Stimulated activated CD4-positive, alpha-beta T cell treated with anti-CD3 and anti-CD28 coated beads, Interleukin-1b, Interleukin-23, amount 100 ng/mL, for 4 hours (primary cell): Measurements from ENCODE around the gene BICDL1.
"Not testable (repeated sequence)": the region's sequence is repeated elsewhere in the genome, so short reads cannot be mapped to it uniquely, and the experiment has no call there.

Source experiments
- DNase-seq, 2 donors: peaks; one replicate each; pipeline ENCODE4 v3.0.0-alpha.2; 2020; ENCODE audit warnings: low read depth in 2 of 2

BICDL1 gene

GRCh38 chr12:120000556-120000955, 11.5 kb downstream of the BICDL1 start:
- no peak for DNase-seq

GRCh38 chr12:120006258-120006975, 17.4 kb downstream of the BICDL1 start:
- no peak for DNase-seq

GRCh38 chr12:120007272-120007671, 18.2 kb downstream of the BICDL1 start:
- DNase-seq = peak; percentile 39 to 68

GRCh38 chr12:120010661-120011230, 21.7 kb downstream of the BICDL1 start:
- no peak for DNase-seq

- DNase-seq = peak; percentile 47 to 77
Measured at GRCh38 chr12:120012067-120012621, 23.1 kb downstream of the BICDL1 start.

GRCh38 chr12:120013659-120014380, 24.8 kb downstream of the BICDL1 start:
- peak in 1 of 2 donors; percentile 51 for DNase-seq

- not testable (repeated sequence) for DNase-seq
Measured at GRCh38 chr12:120014381-120014735, 25.3 kb downstream of the BICDL1 start.

GRCh38 chr12:120015313-120015712, 26.3 kb downstream of the BICDL1 start:
- peak; percentile 54 for DNase-seq

GRCh38 chr12:120016199-120016598, 27.2 kb downstream of the BICDL1 start:
- DNase-seq = not testable (repeated sequence)

GRCh38 chr12:120019197-120019596, 30.2 kb downstream of the BICDL1 start:
- DNase-seq = no peak

GRCh38 chr12:120019938-120020337, 30.9 kb downstream of the BICDL1 start:
- no peak for DNase-seq

GRCh38 chr12:120024193-120024592, 35.2 kb downstream of the BICDL1 start:
- DNase-seq = no peak

- DNase-seq = no peak
Measured at GRCh38 chr12:120025640-120026039, 36.6 kb downstream of the BICDL1 start.

- no peak for DNase-seq
Measured at GRCh38 chr12:120032242-120032641, 43.2 kb downstream of the BICDL1 start.

- DNase-seq = no peak
Measured at GRCh38 chr12:120037851-120038250, 48.8 kb downstream of the BICDL1 start.

GRCh38 chr12:120039711-120040110, 50.7 kb downstream of the BICDL1 start:
- no peak for DNase-seq

GRCh38 chr12:120041386-120042231, 52.6 kb downstream of the BICDL1 start:
- peak in 1 of 2 donors; percentile 25 for DNase-seq

- DNase-seq = not testable (repeated sequence)
Measured at GRCh38 chr12:120045367-120045766, 56.3 kb downstream of the BICDL1 start.

- no peak for DNase-seq
Measured at GRCh38 chr12:120047072-120047471, 58.0 kb downstream of the BICDL1 start.

- DNase-seq = no peak
Measured at GRCh38 chr12:120048263-120048662, 59.2 kb downstream of the BICDL1 start.

GRCh38 chr12:120049426-120049825, 60.4 kb downstream of the BICDL1 start:
- DNase-seq = no peak

GRCh38 chr12:120051535-120051934, 62.5 kb downstream of the BICDL1 start:
- no peak for DNase-seq
